ENCODE measurements around the gene TRPC4AP.
"Not testable (repeated sequence)": the region's sequence is repeated elsewhere in the genome, so short reads cannot be mapped to it uniquely, and the experiment has no call there.

The TRPC4AP gene

GRCh38 chr20:35055445-35056276, 36.9 kb downstream of the TRPC4AP start:
- no peak for DNase-seq (ENCODE audit: low read depth)

- no peak for DNase-seq (ENCODE audit: low read depth)
Observed at GRCh38 chr20:35054814-35055213, 37.8 kb downstream of the TRPC4AP start.

- DNase-seq (ENCODE audit: low read depth) = not testable (repeated sequence)
Observed at GRCh38 chr20:35052616-35053015, 40.0 kb downstream of the TRPC4AP start.

DNA sequence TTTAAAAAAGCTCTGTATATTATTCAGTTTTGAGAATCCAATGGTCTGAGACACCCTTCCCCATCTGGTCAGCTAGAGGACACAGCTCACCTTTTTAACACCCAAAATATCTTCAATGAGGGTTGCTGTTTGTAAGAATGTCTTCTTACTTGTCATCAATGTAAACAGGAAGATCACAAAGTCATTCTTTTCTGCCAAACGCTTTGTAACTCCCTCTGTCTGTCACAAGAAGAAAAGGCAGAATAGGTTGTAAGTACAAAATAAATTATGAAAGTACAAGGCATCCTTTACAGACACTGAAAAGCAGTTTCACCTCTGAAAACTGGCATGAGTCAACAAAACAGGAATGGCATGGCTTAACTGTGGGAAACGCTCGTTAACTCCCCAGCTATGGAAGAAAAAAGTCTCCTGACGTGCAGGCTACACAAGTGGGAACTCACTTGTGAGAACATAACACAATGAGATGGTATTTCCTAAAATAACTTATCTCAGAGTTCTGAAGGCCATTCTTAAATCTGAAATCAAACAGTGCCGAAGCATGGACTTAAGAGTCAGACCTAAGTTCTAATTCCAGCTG, 42.7 kb downstream of the TRPC4AP start:
- no peak for DNase-seq (ENCODE audit: low read depth)

DNA sequence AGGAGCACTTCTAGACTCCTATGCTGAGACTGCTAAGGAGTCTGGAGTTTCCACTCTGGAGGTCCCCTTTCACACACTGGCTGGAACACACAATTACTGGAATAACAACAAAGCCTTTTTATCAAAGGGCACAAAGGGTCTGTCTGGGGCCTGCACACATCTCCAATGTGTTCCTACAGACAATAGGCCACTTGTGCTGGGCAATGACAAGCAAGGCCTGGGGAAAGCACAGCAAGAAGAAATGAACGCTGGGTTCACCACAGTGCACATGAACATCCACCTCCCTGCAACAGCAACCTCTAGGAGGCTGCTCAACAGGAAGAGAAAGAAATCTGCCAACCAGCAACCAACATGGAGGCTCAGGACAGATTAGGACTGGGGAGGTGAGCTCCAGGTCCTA, 43.9 kb downstream of the TRPC4AP start:
- no peak for DNase-seq (ENCODE audit: low read depth)

GRCh38 chr20:35042268-35042667, 50.3 kb downstream of the TRPC4AP start:
- DNase-seq (ENCODE audit: low read depth) = no peak

DNA sequence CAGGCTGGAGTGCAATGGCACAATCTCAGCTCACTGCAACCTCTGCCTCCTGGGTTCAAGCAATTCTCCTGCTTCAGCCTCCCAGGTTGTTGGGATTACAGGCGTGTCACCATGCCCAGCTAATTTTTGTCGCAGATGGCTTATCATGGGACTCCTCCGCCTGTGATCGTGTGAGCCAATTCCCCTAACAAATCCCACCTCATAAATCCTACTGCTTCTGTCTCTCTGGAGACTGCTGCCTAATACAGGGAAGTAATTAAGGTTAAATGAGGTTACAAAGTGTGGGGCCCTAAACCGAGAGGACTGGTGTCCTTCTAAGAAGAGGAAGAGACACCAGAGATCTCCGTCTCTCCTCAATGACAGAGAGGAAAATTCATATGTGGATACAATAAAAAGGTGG, 52.0 kb downstream of the TRPC4AP start:
- no peak for DNase-seq (ENCODE audit: low read depth)

DNA sequence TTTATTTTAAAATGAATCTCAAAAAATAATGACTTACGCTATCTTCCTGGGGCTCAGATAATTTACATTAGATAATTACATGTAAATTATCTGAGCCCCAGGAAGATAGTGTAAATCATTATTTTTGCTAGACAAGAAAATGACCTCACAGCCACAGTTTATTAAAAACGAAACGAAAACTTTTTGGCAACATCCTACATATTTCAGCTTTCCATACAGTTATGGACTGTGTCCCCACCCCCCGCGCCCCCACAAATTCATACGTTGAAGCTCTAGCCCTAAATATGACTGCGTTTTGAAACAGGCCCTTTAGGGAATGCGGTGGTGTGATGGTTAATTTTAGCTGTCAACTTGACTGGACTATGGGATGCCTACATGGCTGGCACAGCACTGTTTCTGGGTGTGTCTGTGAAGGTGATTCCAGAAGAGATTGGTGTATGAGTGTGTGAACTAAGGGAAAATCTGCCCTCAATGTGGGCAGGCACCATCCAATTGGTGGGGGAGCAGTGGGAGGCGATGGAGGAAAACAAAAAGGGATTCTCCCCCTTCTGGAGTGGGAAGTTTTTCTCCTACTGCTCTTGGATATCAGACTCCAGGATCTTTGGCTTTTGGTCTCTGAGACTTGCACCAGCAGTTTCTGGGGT, 52.6 kb downstream of the TRPC4AP start:
- no peak for DNase-seq (ENCODE audit: low read depth)

- DNase-seq (ENCODE audit: low read depth) = no peak
Observed at GRCh38 chr20:35039146-35039545, 53.5 kb downstream of the TRPC4AP start.

GRCh38 chr20:35034145-35034544, 58.5 kb downstream of the TRPC4AP start:
- no peak for DNase-seq (ENCODE audit: low read depth)

DNA sequence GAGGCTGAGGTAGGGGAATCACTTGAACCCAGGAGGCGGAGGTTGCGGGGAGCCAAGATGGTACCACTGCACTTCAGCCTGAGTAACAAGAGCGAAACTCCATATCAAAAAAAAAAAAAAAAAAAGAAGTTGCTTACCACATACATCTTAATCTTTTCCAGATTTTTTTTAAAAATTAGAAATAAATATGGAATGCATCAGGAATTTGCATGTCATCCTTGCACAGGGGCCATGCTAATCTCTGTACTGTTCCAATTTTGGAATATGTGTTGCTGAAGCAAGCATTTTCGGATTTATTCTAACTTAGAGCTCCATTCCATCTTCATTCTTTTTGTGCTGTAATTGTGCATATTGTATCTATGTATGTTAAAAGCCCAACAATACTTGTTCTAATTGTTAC, 62.5 kb downstream of the TRPC4AP start:
- DNase-seq (ENCODE audit: low read depth) = no peak

- no peak for DNase-seq (ENCODE audit: low read depth)
Observed at GRCh38 chr20:35027301-35027700, 65.3 kb downstream of the TRPC4AP start.

DNA sequence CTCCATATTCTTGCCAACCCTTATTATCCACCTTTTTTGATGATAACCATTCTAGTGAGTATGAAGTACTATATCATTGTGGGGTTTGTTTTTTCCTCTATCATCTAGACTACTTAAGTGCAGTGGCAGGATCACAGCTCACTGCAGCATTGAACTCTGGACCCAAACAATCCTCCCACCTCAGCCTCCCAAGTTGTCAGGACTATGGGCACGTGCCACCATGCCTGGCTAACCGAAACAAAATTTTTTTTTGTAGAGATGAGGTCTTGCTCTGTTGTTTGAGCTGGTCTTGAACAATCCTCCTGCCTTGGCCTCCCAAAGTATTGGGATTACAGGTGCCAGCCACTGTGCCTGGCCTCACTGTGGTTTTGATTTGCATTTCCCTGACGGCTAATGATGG, 67.5 kb downstream of the TRPC4AP start:
- no peak for DNase-seq (ENCODE audit: low read depth)

DNA sequence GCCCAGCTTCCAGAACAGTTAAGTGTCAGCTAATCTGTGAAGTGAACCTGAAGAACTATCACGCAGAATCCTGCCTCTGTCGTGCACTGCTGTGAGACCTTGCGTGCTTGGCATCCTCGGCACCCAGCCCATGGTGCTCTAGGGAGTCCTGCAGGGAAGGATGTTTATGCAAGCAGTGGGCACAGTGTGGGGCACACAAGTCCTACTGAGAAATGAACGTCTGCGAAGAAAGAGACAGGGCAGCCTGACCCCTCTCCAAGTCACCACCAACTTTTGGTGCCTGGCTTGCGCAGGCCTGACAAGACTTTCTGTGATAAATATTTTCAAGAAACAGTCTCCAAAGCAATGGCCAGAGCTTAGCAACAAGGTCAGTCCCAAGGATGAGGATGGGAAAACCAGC, 69.0 kb downstream of the TRPC4AP start:
- DNase-seq (ENCODE audit: low read depth) = no peak

DNA sequence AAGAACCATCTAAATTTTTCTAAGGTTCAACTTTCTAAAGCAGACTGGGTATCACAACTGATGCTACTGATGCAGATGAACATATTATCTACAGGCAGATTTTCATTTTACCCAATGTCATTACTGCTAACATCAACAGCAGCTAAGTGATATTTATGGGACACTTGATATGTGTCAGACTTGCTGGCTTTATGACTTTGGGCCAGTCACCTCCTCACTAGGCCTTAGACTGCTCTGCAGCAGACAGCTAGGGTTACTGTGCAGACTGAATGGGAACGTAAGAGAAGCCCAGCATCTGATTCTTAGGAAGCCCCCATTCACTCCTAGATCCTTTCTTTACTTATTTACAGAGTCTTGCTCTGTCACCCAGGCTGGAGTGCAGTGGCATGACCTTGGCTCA, 70.8 kb downstream of the TRPC4AP start:
- DNase-seq (ENCODE audit: low read depth) = no peak

DNA sequence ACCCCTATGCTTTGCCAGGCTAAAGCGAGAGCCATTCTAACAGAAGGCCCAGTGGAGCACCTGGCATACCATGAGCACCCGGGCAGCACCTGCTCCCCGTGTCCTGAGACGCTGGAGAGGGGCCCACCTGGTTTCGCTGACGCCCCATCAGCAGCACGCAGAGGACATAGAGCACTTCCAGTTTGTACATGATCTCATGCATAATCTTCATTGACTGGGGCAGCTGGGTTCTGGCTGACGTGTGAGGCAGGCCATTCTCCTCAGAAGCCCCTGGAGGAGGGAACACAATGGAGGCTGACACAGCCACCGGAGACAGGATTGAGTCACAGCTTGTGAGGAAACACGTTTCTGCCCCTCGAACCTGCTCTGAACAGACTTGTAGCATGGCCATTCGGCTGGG, 71.5 kb downstream of the TRPC4AP start:
- DNase-seq (ENCODE audit: low read depth) = no peak

GRCh38 chr20:35020108-35020928, 72.3 kb downstream of the TRPC4AP start:
- no peak for DNase-seq (ENCODE audit: low read depth)

GRCh38 chr20:35018590-35019371, 73.8 kb downstream of the TRPC4AP start:
- no peak for DNase-seq (ENCODE audit: low read depth)

- no peak for DNase-seq (ENCODE audit: low read depth)
Observed at GRCh38 chr20:35017099-35017835, 75.3 kb downstream of the TRPC4AP start.

DNA sequence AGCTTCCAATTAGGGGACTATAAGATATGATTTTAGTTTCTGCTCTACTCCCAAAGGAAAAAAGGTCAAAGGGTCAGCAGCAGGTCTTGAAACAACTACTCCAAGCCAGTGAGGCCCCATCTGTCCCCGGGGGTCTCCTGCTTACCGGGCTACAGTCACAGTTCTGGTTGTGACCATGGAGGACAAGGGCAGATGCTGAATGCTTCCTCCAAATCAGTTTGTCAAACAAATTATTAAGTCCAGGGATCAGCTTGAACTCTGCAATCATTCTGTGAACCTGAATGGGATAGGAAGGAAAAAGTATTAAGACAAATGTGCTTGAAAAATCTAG, 76.8 kb downstream of the TRPC4AP start:
- no peak for DNase-seq (ENCODE audit: low read depth)

GRCh38 chr20:35014537-35014936, 78.1 kb downstream of the TRPC4AP start:
- no peak for DNase-seq (ENCODE audit: low read depth)

Data from activated T-cell treated with anti-CD3 and anti-CD28 coated beads for 24 hours (primary cell).